ENCODE measurements around the gene RUFY2.

The RUFY2 gene

DNA sequence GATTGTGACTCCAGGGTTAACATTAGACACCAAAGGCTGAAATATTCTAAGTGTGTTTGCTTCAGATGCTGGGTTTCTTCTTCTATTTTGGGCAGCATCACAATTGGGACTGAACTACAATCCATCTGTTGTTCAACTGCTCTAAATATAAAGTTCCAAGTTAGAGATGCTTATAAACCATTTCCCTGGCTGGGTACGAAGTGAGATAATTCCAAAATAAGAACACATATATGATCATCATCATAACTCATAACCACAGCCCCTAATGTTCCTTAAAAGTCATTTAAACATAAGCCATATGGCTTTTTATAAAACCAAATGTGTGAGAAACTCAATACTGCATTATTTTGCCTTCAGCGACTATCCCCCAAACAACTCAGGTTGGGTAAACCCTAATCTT, 35.9 kb upstream of the RUFY2 start:
- TF ChIP-seq ZNF8 (CRISPR knock-in tag; IDR thresholded peaks at IDR 0.05): no peak
- TF ChIP-seq ARNTL (CRISPR knock-in tag; IDR thresholded peaks at IDR 0.05; ENCODE audit: borderline replicate concordance, low read depth): no peak
- no peak for TF ChIP-seq GLIS3 (CRISPR knock-in tag; IDR thresholded peaks at IDR 0.05)
- TF ChIP-seq SNAI2 (CRISPR knock-in tag; IDR thresholded peaks at IDR 0.05): no peak
- no peak for TF ChIP-seq TCF4 (CRISPR knock-in tag; IDR thresholded peaks at IDR 0.05; ENCODE audit: borderline replicate concordance)
- no peak for ATAC-seq

- no peak for TF ChIP-seq ZNF8 (CRISPR knock-in tag; IDR thresholded peaks at IDR 0.05)
- TF ChIP-seq, protein P1, sequence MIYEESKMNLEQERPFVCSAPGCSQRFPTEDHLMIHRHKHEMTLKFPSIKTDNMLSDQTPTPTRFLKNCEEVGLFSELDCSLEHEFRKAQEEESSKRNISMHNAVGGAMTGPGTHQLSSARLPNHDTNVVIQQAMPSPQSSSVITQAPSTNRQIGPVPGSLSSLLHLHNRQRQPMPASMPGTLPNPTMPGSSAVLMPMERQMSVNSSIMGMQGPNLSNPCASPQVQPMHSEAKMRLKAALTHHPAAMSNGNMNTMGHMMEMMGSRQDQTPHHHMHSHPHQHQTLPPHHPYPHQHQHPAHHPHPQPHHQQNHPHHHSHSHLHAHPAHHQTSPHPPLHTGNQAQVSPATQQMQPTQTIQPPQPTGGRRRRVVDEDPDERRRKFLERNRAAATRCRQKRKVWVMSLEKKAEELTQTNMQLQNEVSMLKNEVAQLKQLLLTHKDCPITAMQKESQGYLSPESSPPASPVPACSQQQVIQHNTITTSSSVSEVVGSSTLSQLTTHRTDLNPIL (CRISPR knock-in tag; IDR thresholded peaks at IDR 0.05; ENCODE audit: low read depth): no peak
- ATAC-seq: no peak
These were observed 33.8 kb upstream of the RUFY2 start for GRCh38 chr10:68440898-68441297.

DNA sequence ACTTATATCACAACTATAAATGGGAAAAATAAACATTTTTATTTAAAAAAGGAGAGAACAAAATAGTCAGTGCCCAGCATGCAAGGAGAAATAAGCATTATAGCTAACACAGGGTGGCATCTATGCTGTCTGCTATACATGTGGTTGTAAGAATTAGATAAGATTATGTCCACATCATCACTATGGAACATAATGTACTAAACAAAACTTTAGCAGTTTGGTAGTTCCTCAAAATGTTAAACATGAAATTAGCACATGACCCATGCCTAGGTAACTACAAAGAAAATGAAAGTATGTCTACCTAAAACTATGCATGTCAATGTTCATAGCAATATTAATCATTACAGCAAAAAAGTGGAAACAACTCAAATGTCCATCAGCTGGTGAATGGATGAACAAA, 28.7 kb upstream of the RUFY2 start:
- no peak for ATAC-seq
- TF ChIP-seq ISL1 (CRISPR knock-in tag; IDR thresholded peaks at IDR 0.05) (no peak), ZNF565 (CRISPR knock-in tag; conservative IDR thresholded peaks at IDR 0.05; ENCODE audit: low read depth) (no peak), CSDC2 (CRISPR knock-in tag; IDR thresholded peaks at IDR 0.05) (no peak), ZFP30 (CRISPR knock-in tag; IDR thresholded peaks at IDR 0.05) (no peak), CSRNP3 (CRISPR knock-in tag; IDR thresholded peaks at IDR 0.05) (no peak), OSR1 (CRISPR knock-in tag; IDR thresholded peaks at IDR 0.05) (no peak), ZFP3 (CRISPR knock-in tag; IDR thresholded peaks at IDR 0.05) (no peak), ARNTL (CRISPR knock-in tag; IDR thresholded peaks at IDR 0.05; ENCODE audit: borderline replicate concordance, low read depth) (no peak), PPARA (CRISPR knock-in tag; IDR thresholded peaks at IDR 0.05; ENCODE audit: borderline replicate concordance) (no peak)
- TF ChIP-seq, protein P1 (CRISPR knock-in tag; IDR thresholded peaks at IDR 0.05; ENCODE audit: low read depth): no peak

- no peak for ATAC-seq
- TF ChIP-seq, protein P2, sequence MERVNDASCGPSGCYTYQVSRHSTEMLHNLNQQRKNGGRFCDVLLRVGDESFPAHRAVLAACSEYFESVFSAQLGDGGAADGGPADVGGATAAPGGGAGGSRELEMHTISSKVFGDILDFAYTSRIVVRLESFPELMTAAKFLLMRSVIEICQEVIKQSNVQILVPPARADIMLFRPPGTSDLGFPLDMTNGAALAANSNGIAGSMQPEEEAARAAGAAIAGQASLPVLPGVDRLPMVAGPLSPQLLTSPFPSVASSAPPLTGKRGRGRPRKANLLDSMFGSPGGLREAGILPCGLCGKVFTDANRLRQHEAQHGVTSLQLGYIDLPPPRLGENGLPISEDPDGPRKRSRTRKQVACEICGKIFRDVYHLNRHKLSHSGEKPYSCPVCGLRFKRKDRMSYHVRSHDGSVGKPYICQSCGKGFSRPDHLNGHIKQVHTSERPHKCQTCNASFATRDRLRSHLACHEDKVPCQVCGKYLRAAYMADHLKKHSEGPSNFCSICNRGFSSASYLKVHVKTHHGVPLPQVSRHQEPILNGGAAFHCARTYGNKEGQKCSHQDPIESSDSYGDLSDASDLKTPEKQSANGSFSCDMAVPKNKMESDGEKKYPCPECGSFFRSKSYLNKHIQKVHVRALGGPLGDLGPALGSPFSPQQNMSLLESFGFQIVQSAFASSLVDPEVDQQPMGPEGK (CRISPR knock-in tag; IDR thresholded peaks at IDR 0.05; ENCODE audit: borderline replicate concordance): no peak
These were observed 27.6 kb upstream of the RUFY2 start for GRCh38 chr10:68434657-68435056.

GRCh38 chr10:68428396-68429104, 21.5 kb upstream of the RUFY2 start:
- ATAC-seq: no peak
- TF ChIP-seq ZNF8 (CRISPR knock-in tag; IDR thresholded peaks at IDR 0.05): no peak
- TF ChIP-seq CSDC2 (CRISPR knock-in tag; IDR thresholded peaks at IDR 0.05): no peak
- no peak for TF ChIP-seq GLIS3 (CRISPR knock-in tag; IDR thresholded peaks at IDR 0.05)
- no peak for TF ChIP-seq ZFP30 (CRISPR knock-in tag; IDR thresholded peaks at IDR 0.05)
- TF ChIP-seq SNAI2 (CRISPR knock-in tag; IDR thresholded peaks at IDR 0.05): no peak
- TF ChIP-seq, protein P3, sequence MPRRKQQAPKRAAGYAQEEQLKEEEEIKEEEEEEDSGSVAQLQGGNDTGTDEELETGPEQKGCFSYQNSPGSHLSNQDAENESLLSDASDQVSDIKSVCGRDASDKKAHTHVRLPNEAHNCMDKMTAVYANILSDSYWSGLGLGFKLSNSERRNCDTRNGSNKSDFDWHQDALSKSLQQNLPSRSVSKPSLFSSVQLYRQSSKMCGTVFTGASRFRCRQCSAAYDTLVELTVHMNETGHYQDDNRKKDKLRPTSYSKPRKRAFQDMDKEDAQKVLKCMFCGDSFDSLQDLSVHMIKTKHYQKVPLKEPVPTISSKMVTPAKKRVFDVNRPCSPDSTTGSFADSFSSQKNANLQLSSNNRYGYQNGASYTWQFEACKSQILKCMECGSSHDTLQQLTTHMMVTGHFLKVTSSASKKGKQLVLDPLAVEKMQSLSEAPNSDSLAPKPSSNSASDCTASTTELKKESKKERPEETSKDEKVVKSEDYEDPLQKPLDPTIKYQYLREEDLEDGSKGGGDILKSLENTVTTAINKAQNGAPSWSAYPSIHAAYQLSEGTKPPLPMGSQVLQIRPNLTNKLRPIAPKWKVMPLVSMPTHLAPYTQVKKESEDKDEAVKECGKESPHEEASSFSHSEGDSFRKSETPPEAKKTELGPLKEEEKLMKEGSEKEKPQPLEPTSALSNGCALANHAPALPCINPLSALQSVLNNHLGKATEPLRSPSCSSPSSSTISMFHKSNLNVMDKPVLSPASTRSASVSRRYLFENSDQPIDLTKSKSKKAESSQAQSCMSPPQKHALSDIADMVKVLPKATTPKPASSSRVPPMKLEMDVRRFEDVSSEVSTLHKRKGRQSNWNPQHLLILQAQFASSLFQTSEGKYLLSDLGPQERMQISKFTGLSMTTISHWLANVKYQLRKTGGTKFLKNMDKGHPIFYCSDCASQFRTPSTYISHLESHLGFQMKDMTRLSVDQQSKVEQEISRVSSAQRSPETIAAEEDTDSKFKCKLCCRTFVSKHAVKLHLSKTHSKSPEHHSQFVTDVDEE (CRISPR knock-in tag; IDR thresholded peaks at IDR 0.05): no peak
- no peak for TF ChIP-seq TCF4 (CRISPR knock-in tag; IDR thresholded peaks at IDR 0.05; ENCODE audit: borderline replicate concordance)
- no peak for TF ChIP-seq RARB (CRISPR knock-in tag; IDR thresholded peaks at IDR 0.05)
- TF ChIP-seq ZNF70 (CRISPR knock-in tag; IDR thresholded peaks at IDR 0.05): no peak
- TF ChIP-seq, protein P1 (CRISPR knock-in tag; IDR thresholded peaks at IDR 0.05; ENCODE audit: low read depth): no peak
- TF ChIP-seq, protein P2 (CRISPR knock-in tag; IDR thresholded peaks at IDR 0.05; ENCODE audit: borderline replicate concordance): no peak
- TF ChIP-seq ZFP3 (CRISPR knock-in tag; IDR thresholded peaks at IDR 0.05): no peak
- no peak for TF ChIP-seq TOX (CRISPR knock-in tag; IDR thresholded peaks at IDR 0.05; ENCODE audit: borderline replicate concordance)
- no peak for TF ChIP-seq ESRRG (CRISPR knock-in tag; IDR thresholded peaks at IDR 0.05)
- no peak for TF ChIP-seq PPARA (CRISPR knock-in tag; IDR thresholded peaks at IDR 0.05; ENCODE audit: borderline replicate concordance)
- no peak for TF ChIP-seq ISL1 (CRISPR knock-in tag; IDR thresholded peaks at IDR 0.05)

Data from SK-N-SH treated with all-trans-retinoic acid at 6 μM for 48 hours (cell line).